GM12875 (cell line): ENCODE results near the gene DLK1.

ENCODE experiments used
- H3K4me3 ChIP-seq: one replicate; pipeline ENCODE4 v1.5.1; 2011; ENCODE audit warnings: low read depth, low read length, control low read depth
- TF ChIP-seq, protein P1 (sequence below): IDR thresholded peaks from 2 replicates; pipeline ENCODE4 v1.5.1; 2011; ENCODE audit warnings: low read depth, mild to moderate bottlenecking, control low read depth, inconsistent platforms, low read length, moderate library complexity, borderline replicate concordance; ENCODE audit not compliant: insufficient read depth

The DLK1 gene

DNA sequence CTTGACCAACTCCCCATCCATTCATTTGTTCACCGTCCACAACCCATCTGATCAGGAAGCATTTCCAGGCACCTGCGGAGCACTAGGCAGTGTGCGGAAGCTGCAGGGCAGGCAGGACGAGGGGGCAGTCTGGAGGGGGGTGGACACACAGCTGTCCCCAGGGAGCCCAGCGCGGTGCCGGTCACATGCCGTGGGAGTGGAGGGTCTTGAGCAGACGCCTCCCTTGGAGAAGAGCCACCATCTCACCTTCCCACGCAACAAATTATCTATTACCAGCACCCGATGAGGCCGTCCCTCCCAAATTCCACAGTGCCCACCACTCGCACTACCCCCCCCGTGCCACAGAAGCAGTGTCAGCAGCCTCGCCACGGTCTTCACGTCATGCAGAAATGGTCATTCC lies 10.8 kb downstream of the DLK1 start:
- TF ChIP-seq, protein P1, sequence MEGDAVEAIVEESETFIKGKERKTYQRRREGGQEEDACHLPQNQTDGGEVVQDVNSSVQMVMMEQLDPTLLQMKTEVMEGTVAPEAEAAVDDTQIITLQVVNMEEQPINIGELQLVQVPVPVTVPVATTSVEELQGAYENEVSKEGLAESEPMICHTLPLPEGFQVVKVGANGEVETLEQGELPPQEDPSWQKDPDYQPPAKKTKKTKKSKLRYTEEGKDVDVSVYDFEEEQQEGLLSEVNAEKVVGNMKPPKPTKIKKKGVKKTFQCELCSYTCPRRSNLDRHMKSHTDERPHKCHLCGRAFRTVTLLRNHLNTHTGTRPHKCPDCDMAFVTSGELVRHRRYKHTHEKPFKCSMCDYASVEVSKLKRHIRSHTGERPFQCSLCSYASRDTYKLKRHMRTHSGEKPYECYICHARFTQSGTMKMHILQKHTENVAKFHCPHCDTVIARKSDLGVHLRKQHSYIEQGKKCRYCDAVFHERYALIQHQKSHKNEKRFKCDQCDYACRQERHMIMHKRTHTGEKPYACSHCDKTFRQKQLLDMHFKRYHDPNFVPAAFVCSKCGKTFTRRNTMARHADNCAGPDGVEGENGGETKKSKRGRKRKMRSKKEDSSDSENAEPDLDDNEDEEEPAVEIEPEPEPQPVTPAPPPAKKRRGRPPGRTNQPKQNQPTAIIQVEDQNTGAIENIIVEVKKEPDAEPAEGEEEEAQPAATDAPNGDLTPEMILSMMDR, result no peak
- no peak overlapping the region for H3K4me3 ChIP-seq

DNA sequence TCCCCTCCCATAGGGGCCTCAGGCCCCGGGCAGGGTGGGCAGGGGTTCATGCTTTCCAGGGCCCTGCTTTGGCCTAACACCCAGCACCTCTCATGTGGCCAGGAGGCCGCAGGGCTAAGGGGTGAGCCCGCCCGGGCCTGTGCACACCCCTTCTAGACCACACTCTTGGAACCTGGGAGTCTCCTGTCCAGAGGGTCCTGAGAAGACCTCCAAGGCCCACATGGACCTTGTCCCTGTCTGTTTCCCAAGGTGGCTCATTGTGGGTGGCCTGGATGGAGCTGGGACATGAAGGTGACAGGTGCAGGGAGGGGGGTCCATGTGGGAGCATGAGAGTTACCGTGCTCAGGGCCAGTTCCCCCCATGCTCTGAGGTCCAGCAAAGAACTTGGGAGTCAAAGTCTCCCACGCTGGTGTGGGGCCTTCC lies 11.6 kb downstream of the DLK1 start:
- TF ChIP-seq, protein P1, result no peak
- no peak overlapping the region for H3K4me3 ChIP-seq

DNA sequence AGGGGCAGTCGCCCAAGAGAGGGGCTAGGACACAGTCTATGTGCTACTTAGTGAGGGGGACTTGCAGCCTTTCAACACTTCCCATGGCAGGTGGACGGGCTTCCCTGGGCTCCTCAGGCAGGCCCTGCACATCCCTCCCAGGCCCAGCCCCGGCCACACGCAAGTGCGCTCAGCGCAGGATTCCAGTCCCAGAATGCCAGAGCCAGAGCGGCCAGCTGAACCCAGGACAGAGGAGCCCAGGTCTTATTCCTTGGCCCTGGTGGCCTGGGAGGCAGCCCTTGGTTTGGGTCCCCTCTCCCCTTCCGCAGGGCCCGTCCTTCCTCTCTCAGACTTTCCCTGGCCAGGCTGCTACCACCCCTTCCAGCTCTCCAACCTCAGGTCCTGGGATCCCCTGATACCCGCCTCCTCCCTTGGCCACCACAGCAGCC lies 12.0 kb downstream of the DLK1 start:
- TF ChIP-seq, protein P1, result no peak
- no peak overlapping the region for H3K4me3 ChIP-seq

DNA sequence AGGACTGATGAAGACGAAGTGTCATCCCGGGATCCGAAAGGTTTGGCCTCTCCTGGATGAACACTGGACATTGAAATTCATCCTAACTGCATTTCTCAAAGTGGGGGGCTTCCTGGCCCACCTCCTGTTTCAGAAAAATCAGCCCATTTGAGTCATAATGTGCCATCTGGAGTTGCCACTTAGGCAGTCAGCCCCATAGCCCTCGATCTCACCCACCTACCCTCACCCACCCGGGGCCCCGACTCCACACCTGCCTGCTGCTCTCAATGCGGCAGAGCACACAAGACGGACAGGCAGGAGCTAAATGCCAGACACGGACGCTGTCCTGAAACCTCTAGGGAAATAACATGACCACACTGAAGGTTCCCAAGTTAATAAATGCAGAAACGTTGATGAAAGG lies 12.6 kb downstream of the DLK1 start:
- TF ChIP-seq, protein P1, result no peak
- H3K4me3 ChIP-seq, result no peak overlapping the region

DNA sequence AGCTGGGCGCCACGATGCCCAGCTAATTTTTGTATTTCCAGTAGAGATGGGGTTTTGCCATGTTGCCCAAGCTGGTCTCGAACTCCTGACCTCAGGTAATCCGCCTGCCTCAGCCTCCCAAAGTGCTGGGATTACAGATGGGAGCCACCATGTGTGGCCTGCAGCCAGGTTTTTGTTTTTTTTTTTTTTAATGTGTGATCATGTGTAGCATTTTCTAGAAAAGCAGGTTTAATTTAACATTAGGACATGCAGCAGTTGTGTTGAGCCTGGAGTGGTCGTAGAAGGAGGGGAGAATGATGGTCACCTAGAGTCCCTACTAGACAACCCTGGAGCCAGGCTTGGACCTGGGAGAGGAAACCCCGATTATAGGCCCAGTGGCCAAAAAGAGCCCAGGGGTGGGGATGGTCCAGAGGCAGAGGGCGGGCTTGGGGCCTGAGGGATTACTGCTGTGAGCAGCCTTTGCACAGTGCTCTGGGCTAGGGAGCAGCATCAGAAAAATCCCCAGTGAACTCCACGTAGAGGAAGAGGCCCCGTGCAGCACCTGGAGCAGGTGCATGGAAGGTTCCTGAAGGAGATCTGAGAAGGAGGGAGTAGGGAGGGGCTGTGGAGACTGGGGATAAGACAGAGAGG lies 13.6 kb downstream of the DLK1 start:
- H3K4me3 ChIP-seq, result no peak overlapping the region
- TF ChIP-seq, protein P1, result no peak

DNA sequence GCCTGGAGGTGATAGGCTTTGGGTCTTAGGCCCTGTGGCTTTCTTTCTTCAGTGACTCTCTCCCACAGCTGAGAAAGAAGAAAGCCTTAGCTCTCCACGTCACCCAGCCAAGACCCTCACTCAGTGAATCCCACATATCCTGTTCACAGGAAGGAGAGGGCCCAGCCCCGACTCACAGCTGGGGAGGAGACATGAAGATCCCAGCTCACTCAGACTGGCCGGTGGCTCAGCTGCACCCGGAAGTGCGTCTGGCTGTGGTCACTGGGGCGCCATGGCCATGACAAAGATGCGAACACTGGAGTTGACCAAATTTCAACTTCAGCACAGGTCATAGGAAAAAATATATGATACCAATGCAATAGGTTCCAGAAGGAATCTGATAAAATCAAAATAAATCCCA lies 14.2 kb downstream of the DLK1 start:
- TF ChIP-seq, protein P1, result no peak
- no peak overlapping the region for H3K4me3 ChIP-seq

DNA sequence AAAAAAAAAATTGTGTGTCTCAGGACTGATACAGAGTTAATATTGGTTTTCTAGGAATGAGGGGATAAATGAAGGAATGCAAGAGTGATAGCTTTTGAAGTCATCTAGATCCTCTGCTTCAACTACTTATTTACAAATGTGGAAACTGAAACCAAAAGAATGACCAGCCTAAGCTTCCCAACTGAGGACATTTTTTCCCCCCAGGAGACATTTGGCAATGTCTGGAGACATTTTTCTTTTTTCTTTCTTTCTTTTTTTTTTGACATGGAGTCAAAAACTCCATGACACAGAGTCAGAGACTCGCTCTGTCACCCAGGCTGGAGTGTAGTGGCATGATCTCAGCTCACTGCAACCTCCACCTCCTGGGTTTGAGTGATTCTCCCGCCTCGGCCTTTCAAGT lies 15.3 kb downstream of the DLK1 start:
- TF ChIP-seq, protein P1, result no peak
- no peak overlapping the region for H3K4me3 ChIP-seq
